ENCODE results near the gene CBLL1. TPM values are rescaled to one million over a fixed set of nuclear protein-coding genes. Genes with fewer than 3 reads are reported as not detected.

Gene CBLL1
- total RNA-seq, 1 donor from 2014 or later: 35.6 TPM

- no peak for TF ChIP-seq CTCF (IDR thresholded peaks at IDR 0.05; ENCODE audit: partially characterized antibody, unreplicated experiment)
- DNase-seq: no peak
- H3K4me1 Mint-ChIP-seq (ENCODE audit: low read depth, unreplicated experiment): peaks cover 14% of the 10 kb centered on the region
- peaks cover 5% of the 10 kb centered on the region for H3K27me3 Mint-ChIP-seq (ENCODE audit: unreplicated experiment)
- peaks cover 2% of the 10 kb centered on the region for H3K9me3 Mint-ChIP-seq (ENCODE audit: unreplicated experiment)
- no peak overlapping the region for H3K27ac Mint-ChIP-seq (ENCODE audit: unreplicated experiment)
- peak overlapping the region; percentile 99 for H3K4me3 Mint-ChIP-seq (ENCODE audit: unreplicated experiment)
- H3K36me3 Mint-ChIP-seq (ENCODE audit: unreplicated experiment): no peaks in the 10 kb centered on the region
These were observed 2.1 kb downstream of the CBLL1 start for GRCh38 chr7:107746006-107746405.

GRCh38 chr7:107751113-107751512, 7.2 kb downstream of the CBLL1 start:
- no peaks in the 10 kb centered on the region for H3K9me3 Mint-ChIP-seq (ENCODE audit: unreplicated experiment)
- no peak for TF ChIP-seq CTCF (IDR thresholded peaks at IDR 0.05; ENCODE audit: partially characterized antibody, unreplicated experiment)
- H3K36me3 Mint-ChIP-seq (ENCODE audit: unreplicated experiment): no peaks in the 10 kb centered on the region
- DNase-seq: no peak
- H3K4me3 Mint-ChIP-seq (ENCODE audit: unreplicated experiment): no peak overlapping the region
- H3K27me3 Mint-ChIP-seq (ENCODE audit: unreplicated experiment): no peaks in the 10 kb centered on the region
- no peak overlapping the region for H3K27ac Mint-ChIP-seq (ENCODE audit: unreplicated experiment)
- H3K4me1 Mint-ChIP-seq (ENCODE audit: low read depth, unreplicated experiment): no peaks in the 10 kb centered on the region

GRCh38 chr7:107754642-107755041, 10.7 kb downstream of the CBLL1 start:
- TF ChIP-seq CTCF (IDR thresholded peaks at IDR 0.05; ENCODE audit: partially characterized antibody, unreplicated experiment): peak; percentile 33
- Mint-ChIP-seq H3K27ac (ENCODE audit: unreplicated experiment) (no peak overlapping the region), H3K4me1 (ENCODE audit: low read depth, unreplicated experiment) (no peaks in the 10 kb centered on the region), H3K27me3 (ENCODE audit: unreplicated experiment) (no peaks in the 10 kb centered on the region), H3K9me3 (ENCODE audit: unreplicated experiment) (no peaks in the 10 kb centered on the region), H3K36me3 (ENCODE audit: unreplicated experiment) (no peaks in the 10 kb centered on the region), H3K4me3 (ENCODE audit: unreplicated experiment) (no peak overlapping the region)
- no peak for DNase-seq

GRCh38 chr7:107758667-107759066, 14.7 kb downstream of the CBLL1 start:
- H3K27ac Mint-ChIP-seq (ENCODE audit: unreplicated experiment): no peak overlapping the region
- DNase-seq: no peak
- no peaks in the 10 kb centered on the region for H3K4me1 Mint-ChIP-seq (ENCODE audit: low read depth, unreplicated experiment)
- TF ChIP-seq CTCF (IDR thresholded peaks at IDR 0.05; ENCODE audit: partially characterized antibody, unreplicated experiment): no peak
- no peaks in the 10 kb centered on the region for H3K9me3 Mint-ChIP-seq (ENCODE audit: unreplicated experiment)
- H3K27me3 Mint-ChIP-seq (ENCODE audit: unreplicated experiment): no peaks in the 10 kb centered on the region
- H3K36me3 Mint-ChIP-seq (ENCODE audit: unreplicated experiment): no peaks in the 10 kb centered on the region
- H3K4me3 Mint-ChIP-seq (ENCODE audit: unreplicated experiment): no peak overlapping the region

GRCh38 chr7:107767391-107767790, 23.4 kb downstream of the CBLL1 start:
- no peak overlapping the region for H3K4me3 Mint-ChIP-seq (ENCODE audit: unreplicated experiment)
- no peaks in the 10 kb centered on the region for H3K36me3 Mint-ChIP-seq (ENCODE audit: unreplicated experiment)
- H3K27ac Mint-ChIP-seq (ENCODE audit: unreplicated experiment): no peak overlapping the region
- TF ChIP-seq CTCF (IDR thresholded peaks at IDR 0.05; ENCODE audit: partially characterized antibody, unreplicated experiment): no peak
- H3K4me1 Mint-ChIP-seq (ENCODE audit: low read depth, unreplicated experiment): no peaks in the 10 kb centered on the region
- H3K9me3 Mint-ChIP-seq (ENCODE audit: unreplicated experiment): no peaks in the 10 kb centered on the region
- DNase-seq: no peak
- H3K27me3 Mint-ChIP-seq (ENCODE audit: unreplicated experiment): no peaks in the 10 kb centered on the region

Measured in glutamatergic neuron (in vitro differentiated cells).